H9 (cell line): ENCODE data around the gene CKS2. TPM values are rescaled to one million over a fixed set of nuclear protein-coding genes. Genes with fewer than 3 reads are reported as not detected.

Source experiments
- DNase-seq: peaks from one replicate; pipeline ENCODE4 v3.0.0-alpha.2; 2017
- H2AFZ ChIP-seq: one replicate; pipeline ENCODE4 v1.6.1; 2013; ENCODE audit warnings: mild to moderate bottlenecking, low read length, control low read depth, moderate library complexity
- H2AK5ac ChIP-seq: 2 replicates; pipeline ENCODE4 v1.6.1; 2013; ENCODE audit warnings: low read length, control low read depth, mixed read lengths; ENCODE audit not compliant: insufficient read length
- H2BK120ac ChIP-seq: one replicate; pipeline ENCODE4 v1.6.1; 2013; ENCODE audit warnings: low read depth, mild to moderate bottlenecking, low read length, control low read depth, inconsistent platforms; ENCODE audit not compliant: poor library complexity, severe bottlenecking
- H2BK12ac ChIP-seq: 2 replicates; pipeline ENCODE4 v1.6.1; 2013; ENCODE audit warnings: low read length, control low read depth, mixed read lengths, low read depth; ENCODE audit not compliant: insufficient read length
- H2BK15ac ChIP-seq: 2 replicates; pipeline ENCODE4 v1.6.1; 2013; ENCODE audit warnings: low read depth, low read length, control low read depth
- H2BK20ac ChIP-seq: one replicate; pipeline ENCODE4 v1.6.1; 2013; ENCODE audit warnings: low read depth, mild to moderate bottlenecking, low read length, control low read depth, inconsistent platforms; ENCODE audit not compliant: poor library complexity, severe bottlenecking
- H2BK5ac ChIP-seq: 2 replicates; pipeline ENCODE4 v1.6.1; 2013; ENCODE audit warnings: low read length, control low read depth, mixed read lengths; ENCODE audit not compliant: insufficient read length
- H3K14ac ChIP-seq: 2 replicates; pipeline ENCODE4 v1.6.1; 2013; ENCODE audit warnings: low read length, control low read depth; ENCODE audit not compliant: insufficient read depth
- H3K18ac ChIP-seq: 2 replicates; pipeline ENCODE4 v1.6.1; 2013; ENCODE audit warnings: low read depth, mild to moderate bottlenecking, mixed read lengths, low read length, control low read depth; ENCODE audit not compliant: insufficient read length
- H3K23ac ChIP-seq: 2 replicates; pipeline ENCODE4 v1.6.1; 2013; ENCODE audit warnings: low read length, control low read depth, mixed read lengths, low read depth; ENCODE audit not compliant: insufficient read length
- H3K23me2 ChIP-seq: 2 replicates; pipeline ENCODE4 v1.6.1; 2013; ENCODE audit warnings: low read depth, mild to moderate bottlenecking, mixed read lengths, low read length, control low read depth; ENCODE audit not compliant: insufficient read length, poor library complexity, severe bottlenecking
- H3K27ac ChIP-seq: 2 replicates; pipeline ENCODE4 v1.5.1; 2013; ENCODE audit warnings: low read length, control low read depth, mixed read lengths, low read depth; ENCODE audit not compliant: insufficient read length
- H3K27me3 ChIP-seq: 2 replicates; pipeline ENCODE4 v1.6.1; 2013; ENCODE audit warnings: low read length, control low read depth, inconsistent platforms; ENCODE audit not compliant: insufficient read depth
- H3K4ac ChIP-seq: 2 replicates; pipeline ENCODE4 v1.6.1; 2013; ENCODE audit warnings: low read depth, mild to moderate bottlenecking, control low read depth, inconsistent platforms, low read length, moderate library complexity
- H3K4me1 ChIP-seq: 2 replicates; pipeline ENCODE4 v1.6.1; 2013; ENCODE audit warnings: low read length, control low read depth, inconsistent platforms; ENCODE audit not compliant: insufficient read depth
- H3K4me2 ChIP-seq: 2 replicates; pipeline ENCODE4 v1.6.1; 2013; ENCODE audit warnings: low read length, control low read depth, mixed read lengths; ENCODE audit not compliant: insufficient read length, insufficient read depth
- H3K56ac ChIP-seq: 2 replicates; pipeline ENCODE4 v1.6.1; 2013; ENCODE audit warnings: low read depth, mild to moderate bottlenecking, mixed read lengths, low read length, control low read depth; ENCODE audit not compliant: insufficient read length
- H3K79me1 ChIP-seq: 2 replicates; pipeline ENCODE4 v1.6.1; 2013; ENCODE audit warnings: low read depth, mild to moderate bottlenecking, moderate library complexity, low read length, control low read depth, inconsistent platforms; ENCODE audit not compliant: insufficient read depth, poor library complexity, severe bottlenecking
- H3K79me2 ChIP-seq: 2 replicates; pipeline ENCODE4 v1.6.1; 2013; ENCODE audit warnings: low read length, control low read depth, inconsistent platforms; ENCODE audit not compliant: insufficient read depth
- H3K9ac ChIP-seq: 2 replicates; pipeline ENCODE4 v1.6.1; 2013; ENCODE audit warnings: low read length, control low read depth, mixed read lengths; ENCODE audit not compliant: insufficient read length; ENCODE audit errors: extremely low read depth
- H3K9me3 ChIP-seq: one replicate; pipeline ENCODE4 v1.6.1; 2013; ENCODE audit warnings: low read depth, low read length, inconsistent platforms; ENCODE audit not compliant: control insufficient read depth
- H3T11ph ChIP-seq: one replicate; pipeline ENCODE4 v1.6.1; 2013; ENCODE audit warnings: mild to moderate bottlenecking, low read length, control low read depth, inconsistent platforms
- H4K20me1 ChIP-seq: one replicate; pipeline ENCODE4 v1.6.1; 2013; ENCODE audit not compliant: control insufficient read depth, insufficient read length, insufficient read depth
- H4K5ac ChIP-seq: 2 replicates; pipeline ENCODE4 v1.6.1; 2013; ENCODE audit warnings: low read depth, mild to moderate bottlenecking, mixed read lengths, low read length, control low read depth; ENCODE audit not compliant: insufficient read length
- H4K8ac ChIP-seq: replicated peaks from 2 replicates; pipeline ENCODE4 v1.6.1; 2013; ENCODE audit warnings: low read length, control low read depth, mixed read lengths, low read depth; ENCODE audit not compliant: insufficient read length
- H4K91ac ChIP-seq: 2 replicates; pipeline ENCODE4 v1.6.1; 2013; ENCODE audit warnings: low read depth, mild to moderate bottlenecking, moderate library complexity, mixed read lengths, low read length, control low read depth; ENCODE audit not compliant: insufficient read length
- H3K27ac Mint-ChIP-seq, 3 experiments: 2 replicates in 2 of 3; 3 replicates in 1 of 3; pipeline ENCODE4 v1.8.0; 2020 to 2021; ENCODE audit warnings: mixed read lengths in 3 of 3, mild to moderate bottlenecking in 1 of 3, moderate library complexity in 1 of 3
- H3K27me3 Mint-ChIP-seq: 2 replicates; pipeline ENCODE4 v1.8.0; 2021; ENCODE audit warnings: low read depth, mild to moderate bottlenecking, moderate library complexity, mixed read lengths
- H3K36me3 Mint-ChIP-seq, 3 experiments: 2 replicates in 2 of 3; 3 replicates in 1 of 3; pipeline ENCODE4 v1.8.0; 2020 to 2021; ENCODE audit warnings: low read depth in 3 of 3, mixed read lengths in 3 of 3; ENCODE audit not compliant: insufficient read depth in 1 of 3
- H3K4me1 Mint-ChIP-seq, 2 experiments: 2 replicates each; pipeline ENCODE4 v1.8.0; 2020; ENCODE audit warnings: mixed read lengths in 2 of 2
- H3K4me3 Mint-ChIP-seq, 2 experiments: 2 replicates in 1 of 2; 3 replicates in 1 of 2; pipeline ENCODE4 v1.8.0; 2020 to 2021; ENCODE audit warnings: mild to moderate bottlenecking in 2 of 2, mixed read lengths in 2 of 2, moderate library complexity in 1 of 2
- H3K9me3 Mint-ChIP-seq, 2 experiments: 2 replicates in 1 of 2; 3 replicates in 1 of 2; pipeline ENCODE4 v1.8.0; 2020; ENCODE audit warnings: mild to moderate bottlenecking in 2 of 2, mixed read lengths in 2 of 2, moderate library complexity in 1 of 2
- WGBS: extraction: QIAGEN DNeasy Blood & Tissue Kit; methylation state at CpG from one replicate; pipeline ENCODE4 v1.1.7; 2013; ENCODE audit warnings: missing lambda C conversion rate, low lambda C conversion rate, mixed read lengths; ENCODE audit not compliant: insufficient read length; ENCODE audit errors: extremely low coverage; 5-methylcytosine and 5-hydroxymethylcytosine counted together
- total RNA-seq: library from RNA; stranded (reverse); gene quantifications from 2 replicates; pipeline ENCODE4 v1.2.1, GENCODE V29; 2021
- TF ChIP-seq, protein P1 (sequence below): fragments of 200-600 bp; sonication (generic); conservative IDR thresholded peaks from 3 replicates; pipeline ENCODE4 v1.8.0; 2021; ENCODE audit warnings: antibody characterized with exemption, mild to moderate bottlenecking

Gene CKS2
- total RNA-seq, 1 experiment from 2014 or later, result 211 TPM

DNA sequence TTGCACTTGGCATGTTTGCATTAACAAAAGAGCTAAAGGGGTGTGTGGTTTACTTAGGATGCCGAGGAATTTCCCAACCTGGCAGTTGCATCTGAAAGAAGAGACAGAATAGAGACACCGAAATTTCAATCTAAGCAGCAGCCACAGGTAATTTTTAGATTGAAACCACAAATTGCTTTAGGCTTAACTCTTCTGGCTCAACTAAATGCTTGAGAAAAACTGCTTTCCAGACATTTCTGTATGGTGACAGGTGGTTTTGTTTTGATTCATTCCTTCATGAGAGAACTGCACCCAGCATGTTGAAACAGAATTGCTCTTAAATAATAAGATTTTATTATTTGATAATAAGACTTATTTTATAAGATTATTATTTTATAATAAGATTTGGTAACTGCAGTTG, 28.8 kb downstream of the CKS2 start:
- Histone ChIP-seq H2BK120ac (no peak overlapping the region), H3K27me3 (no peaks in the 10 kb centered on the region), H4K20me1 (no peaks in the 10 kb centered on the region), H4K8ac (no peak overlapping the region), H2BK12ac (no peak overlapping the region), H3K9ac (no peak overlapping the region), H3K79me1 (no peaks in the 10 kb centered on the region), H3K79me2 (no peaks in the 10 kb centered on the region), H3K27ac (no peak overlapping the region), H3K4me2 (no peak overlapping the region), H2BK5ac (no peak overlapping the region), H3K18ac (no peak overlapping the region), H4K91ac (no peak overlapping the region), H3K9me3 (no peaks in the 10 kb centered on the region), H3K14ac (no peak overlapping the region), H2AK5ac (no peak overlapping the region), H3K4ac (no peak overlapping the region), H3K4me1 (no peaks in the 10 kb centered on the region), H3K23ac (no peak overlapping the region), H2BK15ac (no peak overlapping the region), H3K56ac (no peak overlapping the region), H4K5ac (no peak overlapping the region), H2AFZ (no peak overlapping the region), H3T11ph (no peak overlapping the region), H2BK20ac (no peak overlapping the region), H3K23me2 (no peaks in the 10 kb centered on the region)
- no CpG with 5 or more reads among the region's 2 CpGs for WGBS
- no peak overlapping the region for H3K27ac Mint-ChIP-seq
- TF ChIP-seq, protein P1, sequence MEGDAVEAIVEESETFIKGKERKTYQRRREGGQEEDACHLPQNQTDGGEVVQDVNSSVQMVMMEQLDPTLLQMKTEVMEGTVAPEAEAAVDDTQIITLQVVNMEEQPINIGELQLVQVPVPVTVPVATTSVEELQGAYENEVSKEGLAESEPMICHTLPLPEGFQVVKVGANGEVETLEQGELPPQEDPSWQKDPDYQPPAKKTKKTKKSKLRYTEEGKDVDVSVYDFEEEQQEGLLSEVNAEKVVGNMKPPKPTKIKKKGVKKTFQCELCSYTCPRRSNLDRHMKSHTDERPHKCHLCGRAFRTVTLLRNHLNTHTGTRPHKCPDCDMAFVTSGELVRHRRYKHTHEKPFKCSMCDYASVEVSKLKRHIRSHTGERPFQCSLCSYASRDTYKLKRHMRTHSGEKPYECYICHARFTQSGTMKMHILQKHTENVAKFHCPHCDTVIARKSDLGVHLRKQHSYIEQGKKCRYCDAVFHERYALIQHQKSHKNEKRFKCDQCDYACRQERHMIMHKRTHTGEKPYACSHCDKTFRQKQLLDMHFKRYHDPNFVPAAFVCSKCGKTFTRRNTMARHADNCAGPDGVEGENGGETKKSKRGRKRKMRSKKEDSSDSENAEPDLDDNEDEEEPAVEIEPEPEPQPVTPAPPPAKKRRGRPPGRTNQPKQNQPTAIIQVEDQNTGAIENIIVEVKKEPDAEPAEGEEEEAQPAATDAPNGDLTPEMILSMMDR, result no peak
- H3K9me3 Mint-ChIP-seq, result no peaks in the 10 kb centered on the region
- no peaks in the 10 kb centered on the region for H3K4me1 Mint-ChIP-seq
- DNase-seq, result no peak
- H3K27me3 Mint-ChIP-seq, result no peaks in the 10 kb centered on the region
- H3K36me3 Mint-ChIP-seq, result peaks cover 42 to 91% (median 90%) of the 10 kb centered on the region in 3 experiments; a peak in 6 of 7 replicates
- no peak overlapping the region for H3K4me3 Mint-ChIP-seq
